Ovary (tissue), 9 donors: ENCODE results near the gene STAT5A. TPM values are rescaled to one million over a fixed set of nuclear protein-coding genes. Genes with fewer than 3 reads are reported as not detected.

Experiments
- DNase-seq, 5 donors: peaks; one replicate each; pipeline ENCODE4 v3.0.0-alpha.2; 2019 to 2020
- H3K27ac ChIP-seq, 2 donors: fragments of 200-600 bp; one replicate each; pipeline versions ENCODE4 v1.5.1 to v1.8.0; 2019 to 2022
- H3K27me3 ChIP-seq: fragments of 200-600 bp; one replicate; pipeline ENCODE4 v1.8.0; 2022
- H3K36me3 ChIP-seq: fragments of 200-600 bp; sonication (generic); one replicate; pipeline ENCODE4 v1.5.1; 2019
- H3K4me1 ChIP-seq: one replicate; pipeline ENCODE4 v1.8.1; 2013; ENCODE audit warnings: mild to moderate bottlenecking, moderate library complexity; ENCODE audit not compliant: insufficient read depth
- H3K4me3 ChIP-seq: fragments of 200-600 bp; sonication (generic); one replicate; pipeline ENCODE4 v1.5.1; 2017
- H3K9me3 ChIP-seq, 2 donors: fragments of 200-600 bp in 1 of 2; sonication (generic) in 1 of 2; one replicate each; pipeline versions ENCODE4 v1.5.1 to v1.8.1; 2013 to 2019; ENCODE audit warnings: mild to moderate bottlenecking in 1 of 2, moderate library complexity in 1 of 2
- CTCF ChIP-seq, 3 donors: fragments of 450-650 bp in 2 of 3; fragments of 200-600 bp in 1 of 3; IDR thresholded peaks; one replicate each; pipeline versions ENCODE4 v1.5.1 to v1.8.0; 2016 to 2022; ENCODE audit warnings: antibody characterized with exemption in 3 of 3, mild to moderate bottlenecking in 1 of 3
- EP300 ChIP-seq: sonication (generic); formaldehyde crosslinking; IDR thresholded peaks from one replicate; pipeline ENCODE4 v1.6.1; 2017; ENCODE audit warnings: antibody characterized with exemption
- POLR2A ChIP-seq: fragments of 450-650 bp; IDR thresholded peaks from one replicate; pipeline ENCODE4 v1.6.1; 2017; ENCODE audit warnings: antibody characterized with exemption, mild to moderate bottlenecking, moderate library complexity
- WGBS, 3 donors: extraction: QIAGEN DNeasy Blood & Tissue Kit in 1 of 3; methylation state at CpG; one replicate each; pipeline versions ENCODE4 v1.1.5 to v1.1.7; 2013 to 2017; 5-methylcytosine and 5-hydroxymethylcytosine counted together
- intact Hi-C, 4 donors: fragments of 100-400 bp; cut with DNase I; formaldehyde crosslinking; loops; one replicate each; pipeline versions ENCODE4 v1.11.0 to v1.15.1; 2022 to 2023
- polyA plus RNA-seq, 2 donors: library from polyadenylated mRNA; stranded (reverse); fragments of 200-250 nt in 1 of 2; fragments of 350-450 nt in 1 of 2; fragmentation: Illumina TruSeq in 1 of 2; extraction: RNeasy Lipid Tissue Mini Kit (QIAGEN cat#74804) in 1 of 2; gene quantifications; one replicate each; pipeline ENCODE4 v1.2.3, GENCODE V29; 2013 to 2014
- total RNA-seq, 7 donors: library from RNA; depleted of rRNA in 2 of 7; stranded (reverse); fragments of >200 nt in 2 of 7; fragmentation: NEBNext Ultra II Directional in 3 of 7; extraction: Animal tissue kit (Norgen Biotek cat#: 25700) in 3 of 7; gene quantifications; one replicate each; pipeline versions ENCODE4 v1.1.0 to v1.2.4, GENCODE V29; 2016 to 2023
- donor health status: DM: no; HTN: no; CAD: no; lungs with moderate emphysema.
- donor health status: DM: no; HTN: no; CAD: no.
- donor health status: Bipolar disorder and iron deficiency.
- donor health status: DM: yes; HTN: yes; CAD: no.
- donor health status: DM: no; HTN: no; CAD: no.
- donor health status: DM: yes; HTN: yes; CAD: no.

Gene STAT5A
- total and polyA plus RNA-seq, 9 donors: 19.5 to 82.8 (median 51.4) TPM

- intact Hi-C loops: no loop called here
- Histone ChIP-seq H3K9me3 (no peaks in the 10 kb centered on the region), H3K36me3 (no peaks in the 10 kb centered on the region), H3K4me1 (no peaks in the 10 kb centered on the region), H3K27ac (no peak overlapping the region), H3K27me3 (no peaks in the 10 kb centered on the region), H3K4me3 (no peak overlapping the region)
- no peak for DNase-seq
- TF ChIP-seq CTCF (IDR thresholded peaks at IDR 0.05): no peak
- TF ChIP-seq POLR2A: no peak
- TF ChIP-seq EP300: no peak
- 72 to 81% (median 78%) methylated on average over 3 of the region's 3 CpGs for WGBS, 3 donors
Measured at GRCh38 chr17:42334677-42335076, 46.4 kb downstream of the STAT5A start.

- no peaks in the 10 kb centered on the region for H3K27me3 ChIP-seq
- H3K4me3 ChIP-seq: no peak overlapping the region
- no peaks in the 10 kb centered on the region for H3K4me1 ChIP-seq
- WGBS, 3 donors: 44 to 69% (median 54%) methylated on average over 15 of the region's 15 CpGs
- intact Hi-C loops: no loop called here
- no peak overlapping the region for H3K27ac ChIP-seq
- DNase-seq: no peak
- no peaks in the 10 kb centered on the region for H3K36me3 ChIP-seq
- TF ChIP-seq EP300: no peak
- no peak for TF ChIP-seq POLR2A
- TF ChIP-seq CTCF (IDR thresholded peaks at IDR 0.05): no peak
- no peaks in the 10 kb centered on the region for H3K9me3 ChIP-seq
Measured at GRCh38 chr17:42337442-42337841, 49.1 kb downstream of the STAT5A start.

GRCh38 chr17:42338427-42338985 lies 50.2 kb downstream of the STAT5A start:
- Histone ChIP-seq H3K27me3 (no peaks in the 10 kb centered on the region), H3K4me1 (no peaks in the 10 kb centered on the region), H3K27ac (no peak overlapping the region), H3K4me3 (no peak overlapping the region), H3K9me3 (no peaks in the 10 kb centered on the region), H3K36me3 (no peaks in the 10 kb centered on the region)
- no peak for DNase-seq
- 89 to 94% (median 90%) methylated on average over 4 of the region's 4 CpGs for WGBS, 3 donors
- TF ChIP-seq CTCF (IDR thresholded peaks at IDR 0.05) (no peak), POLR2A (no peak), EP300 (no peak)
- intact Hi-C loops: no loop called here

GRCh38 chr17:42339221-42339620 lies 50.9 kb downstream of the STAT5A start:
- Histone ChIP-seq H3K36me3 (no peaks in the 10 kb centered on the region), H3K4me3 (no peak overlapping the region), H3K27ac (no peak overlapping the region), H3K4me1 (no peaks in the 10 kb centered on the region), H3K9me3 (no peaks in the 10 kb centered on the region), H3K27me3 (no peaks in the 10 kb centered on the region)
- WGBS, 3 donors: 83 to 89% (median 86%) methylated on average over 5 of the region's 5 CpGs
- intact Hi-C loops: no loop called here
- no peak for TF ChIP-seq EP300
- no peak for TF ChIP-seq POLR2A
- DNase-seq: no peak

- intact Hi-C loops: no loop called here
- no peaks in the 10 kb centered on the region for H3K36me3 ChIP-seq
- H3K4me3 ChIP-seq: no peak overlapping the region
- H3K4me1 ChIP-seq: no peaks in the 10 kb centered on the region
- H3K9me3 ChIP-seq: no peaks in the 10 kb centered on the region
- no peaks in the 10 kb centered on the region for H3K27me3 ChIP-seq
- no peak for DNase-seq
- H3K27ac ChIP-seq: no peak overlapping the region
- TF ChIP-seq EP300 (no peak), CTCF (IDR thresholded peaks at IDR 0.05) (no peak), POLR2A (no peak)
Measured at GRCh38 chr17:42340691-42341127, 52.4 kb downstream of the STAT5A start.
